Chondrocyte (in vitro differentiated cells): Measurements from ENCODE around the gene SLC25A11. TPM values are rescaled to one million over a fixed set of nuclear protein-coding genes. Genes with fewer than 3 reads are reported as not detected.

Experiments
- DNase-seq: peaks from one replicate; pipeline ENCODE4 v3.0.0; 2021; ENCODE audit warnings: mixed read lengths, low spot score
- H3K27ac Mint-ChIP-seq: one replicate; pipeline ENCODE4 v1.8.0; 2021; ENCODE audit warnings: mild to moderate bottlenecking, moderate library complexity, mixed read lengths; ENCODE audit not compliant: unreplicated experiment
- H3K27me3 Mint-ChIP-seq: 2 replicates; pipeline ENCODE4 v1.8.0; 2021; ENCODE audit warnings: low read depth, mixed read lengths
- H3K36me3 Mint-ChIP-seq: 2 replicates; pipeline ENCODE4 v1.8.0; 2021; ENCODE audit warnings: low read depth, mixed read lengths
- H3K4me1 Mint-ChIP-seq: 2 replicates; pipeline ENCODE4 v1.8.0; 2021; ENCODE audit warnings: low read depth, mild to moderate bottlenecking, mixed read lengths
- H3K4me3 Mint-ChIP-seq: one replicate; pipeline ENCODE4 v1.8.0; 2021; ENCODE audit warnings: mild to moderate bottlenecking, moderate library complexity, mixed read lengths; ENCODE audit not compliant: unreplicated experiment
- H3K9me3 Mint-ChIP-seq: 2 replicates; pipeline ENCODE4 v1.8.0; 2021; ENCODE audit warnings: low read depth, mixed read lengths
- total RNA-seq: library from RNA; stranded (reverse); gene quantifications from 3 replicates; pipeline ENCODE4 v1.2.1, GENCODE V29; 2021
- TF ChIP-seq, protein P1 (sequence below): fragments of 200-600 bp; sonication (generic); IDR thresholded peaks from 2 replicates; pipeline ENCODE4 v1.5.0; 2021; ENCODE audit warnings: antibody characterized with exemption, mild to moderate bottlenecking, moderate library complexity

The SLC25A11 gene
- total RNA-seq, 1 donor from 2014 or later, result 46.6 TPM

- Mint-ChIP-seq H3K4me3 (no peak overlapping the region), H3K4me1 (peaks cover 35% of the 10 kb centered on the region)
- TF ChIP-seq, protein P1, sequence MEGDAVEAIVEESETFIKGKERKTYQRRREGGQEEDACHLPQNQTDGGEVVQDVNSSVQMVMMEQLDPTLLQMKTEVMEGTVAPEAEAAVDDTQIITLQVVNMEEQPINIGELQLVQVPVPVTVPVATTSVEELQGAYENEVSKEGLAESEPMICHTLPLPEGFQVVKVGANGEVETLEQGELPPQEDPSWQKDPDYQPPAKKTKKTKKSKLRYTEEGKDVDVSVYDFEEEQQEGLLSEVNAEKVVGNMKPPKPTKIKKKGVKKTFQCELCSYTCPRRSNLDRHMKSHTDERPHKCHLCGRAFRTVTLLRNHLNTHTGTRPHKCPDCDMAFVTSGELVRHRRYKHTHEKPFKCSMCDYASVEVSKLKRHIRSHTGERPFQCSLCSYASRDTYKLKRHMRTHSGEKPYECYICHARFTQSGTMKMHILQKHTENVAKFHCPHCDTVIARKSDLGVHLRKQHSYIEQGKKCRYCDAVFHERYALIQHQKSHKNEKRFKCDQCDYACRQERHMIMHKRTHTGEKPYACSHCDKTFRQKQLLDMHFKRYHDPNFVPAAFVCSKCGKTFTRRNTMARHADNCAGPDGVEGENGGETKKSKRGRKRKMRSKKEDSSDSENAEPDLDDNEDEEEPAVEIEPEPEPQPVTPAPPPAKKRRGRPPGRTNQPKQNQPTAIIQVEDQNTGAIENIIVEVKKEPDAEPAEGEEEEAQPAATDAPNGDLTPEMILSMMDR, result no peak
Measured at GRCh38 chr17:4955091-4955490, 15.2 kb upstream of the SLC25A11 start.

DNA sequence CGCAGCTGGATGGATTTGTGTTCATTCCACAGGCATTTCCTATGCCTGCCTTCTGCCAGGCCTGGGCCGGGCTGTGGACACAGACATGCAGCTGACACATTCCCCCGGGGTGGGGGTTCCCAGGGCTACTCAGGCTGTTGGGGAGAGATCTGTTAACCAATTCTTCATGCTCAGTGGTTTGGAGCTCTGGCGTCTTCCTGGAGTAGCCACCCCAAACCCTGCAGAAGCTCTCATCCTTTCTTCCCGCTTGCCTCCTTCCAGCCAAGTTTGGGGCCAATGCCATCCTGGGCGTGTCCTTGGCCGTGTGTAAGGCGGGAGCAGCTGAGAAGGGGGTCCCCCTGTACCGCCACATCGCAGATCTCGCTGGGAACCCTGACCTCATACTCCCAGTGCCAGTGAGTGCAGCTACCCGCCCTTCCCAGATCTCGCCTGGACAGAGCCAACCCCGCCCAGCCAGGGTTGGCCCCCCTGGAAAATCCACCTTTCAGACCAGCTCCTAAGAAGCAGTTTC lies 13.7 kb upstream of the SLC25A11 start:
- Mint-ChIP-seq H3K27ac (peak overlapping the region; percentile 88), H3K27me3 (no peaks in the 10 kb centered on the region), H3K36me3 (peaks cover 2% of the 10 kb centered on the region), H3K4me1 (peaks cover 38% of the 10 kb centered on the region), H3K4me3 (no peak overlapping the region), H3K9me3 (no peaks in the 10 kb centered on the region)
- TF ChIP-seq, protein P1, result no peak
- no peak for DNase-seq

More at GRCh38 chr17:4955091-4955490, 15.2 kb upstream of the SLC25A11 start:
- H3K9me3 Mint-ChIP-seq, result no peaks in the 10 kb centered on the region
- no peaks in the 10 kb centered on the region for H3K27me3 Mint-ChIP-seq
- no peak for DNase-seq
- H3K27ac Mint-ChIP-seq, result no peak overlapping the region
- peaks cover 8% of the 10 kb centered on the region for H3K36me3 Mint-ChIP-seq

DNA sequence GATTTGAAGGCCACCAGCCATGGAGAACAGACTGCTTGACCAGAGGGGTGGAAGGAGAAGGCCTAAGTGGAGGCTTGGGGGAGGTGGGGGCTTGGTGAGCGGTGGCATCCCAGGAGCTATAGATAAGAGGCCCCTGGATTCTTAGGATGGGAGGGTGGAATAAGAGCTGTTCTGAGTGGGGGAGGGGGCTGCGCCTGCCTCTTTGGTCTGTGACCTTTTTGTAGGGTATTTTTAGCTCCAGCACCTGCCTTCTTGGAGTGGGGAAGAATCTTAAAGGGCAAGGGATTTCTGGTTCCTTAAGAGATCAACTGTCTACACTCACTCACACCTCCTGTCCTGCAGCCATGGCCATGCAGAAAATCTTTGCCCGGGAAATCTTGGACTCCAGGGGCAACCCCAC lies 11.6 kb upstream of the SLC25A11 start:
- Mint-ChIP-seq H3K36me3 (peaks cover 6% of the 10 kb centered on the region), H3K27me3 (no peaks in the 10 kb centered on the region), H3K27ac (no peak overlapping the region), H3K9me3 (no peaks in the 10 kb centered on the region), H3K4me3 (no peak overlapping the region), H3K4me1 (peaks cover 44% of the 10 kb centered on the region)
- TF ChIP-seq, protein P1, result no peak
- DNase-seq, result no peak

GRCh38 chr17:4950746-4951204 lies 10.9 kb upstream of the SLC25A11 start, which contains the start of gene ENO3:
TSS of gene ENO3 (plus strand) at chr17:4951119. CDS start at chr17:4951830, 711 bp downstream.
- peaks cover 11% of the 10 kb centered on the region for H3K36me3 Mint-ChIP-seq
- no peak for DNase-seq

DNA sequence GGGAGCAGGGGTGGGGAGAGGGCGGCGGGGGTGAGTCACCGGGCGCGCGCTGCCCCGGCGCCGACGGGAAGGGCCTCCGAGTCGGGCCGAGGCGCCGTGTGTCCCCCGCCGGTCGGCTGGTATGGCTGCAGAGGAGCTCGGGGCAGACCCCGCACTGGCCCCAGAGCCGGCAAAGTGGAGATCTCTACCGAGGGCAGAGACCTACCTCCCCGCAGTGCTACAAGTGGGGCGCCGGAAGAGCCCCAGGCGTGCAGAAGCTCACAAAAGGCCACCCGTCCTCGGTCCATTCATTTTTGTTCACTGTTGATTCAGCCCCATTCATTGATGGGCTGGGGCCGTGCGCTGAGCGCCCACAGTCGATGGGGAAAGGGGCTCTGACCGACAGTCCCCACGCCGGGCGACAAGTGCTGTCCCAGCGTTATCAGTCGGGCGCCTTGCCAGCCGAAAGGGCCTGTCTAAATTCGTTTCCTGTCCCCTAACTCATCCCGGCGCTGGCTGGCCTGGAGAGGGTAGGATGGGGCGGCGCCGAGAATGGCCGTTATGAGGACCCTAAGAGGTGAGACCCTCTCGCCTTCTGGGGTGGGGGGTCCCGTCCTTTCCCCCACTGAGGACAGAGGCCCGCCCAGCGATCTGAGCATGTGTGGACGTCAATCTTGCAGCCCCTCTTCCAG lies 10.4 kb upstream of the SLC25A11 start:
- peaks cover 16% of the 10 kb centered on the region for H3K36me3 Mint-ChIP-seq
- TF ChIP-seq, protein P1, result no peak

More at GRCh38 chr17:4950746-4951204, 10.9 kb upstream of the SLC25A11 start, which contains the start of gene ENO3:
- Mint-ChIP-seq H3K27ac (peak within 1 kb of the TSS; percentile 87), H3K4me3 (peak within 1 kb of the TSS; percentile 68), H3K4me1 (peaks cover 51% of the 10 kb centered on the region), H3K9me3 (no peaks in the 10 kb centered on the region), H3K27me3 (no peaks in the 10 kb centered on the region)
- TF ChIP-seq, protein P1, result no peak

More for the DNA sequence above, 10.4 kb upstream of the SLC25A11 start:
- DNase-seq, result peak; percentile 94
- peak overlapping the region; percentile 87 for H3K27ac Mint-ChIP-seq
- H3K4me3 Mint-ChIP-seq, result peak overlapping the region; percentile 68
- peaks cover 57% of the 10 kb centered on the region for H3K4me1 Mint-ChIP-seq
- no peaks in the 10 kb centered on the region for H3K9me3 Mint-ChIP-seq
- no peaks in the 10 kb centered on the region for H3K27me3 Mint-ChIP-seq
